HG02884 (cell line): Measurements from ENCODE around the gene C16orf46.

Experiments
- ATAC-seq: cut with Tn5 transposase; IDR thresholded peaks from one replicate; pipeline ENCODE4 v1.9.1; 2021; ENCODE audit warnings: mild to moderate bottlenecking, moderate library complexity; ENCODE audit not compliant: unreplicated experiment

The C16orf46 gene

DNA sequence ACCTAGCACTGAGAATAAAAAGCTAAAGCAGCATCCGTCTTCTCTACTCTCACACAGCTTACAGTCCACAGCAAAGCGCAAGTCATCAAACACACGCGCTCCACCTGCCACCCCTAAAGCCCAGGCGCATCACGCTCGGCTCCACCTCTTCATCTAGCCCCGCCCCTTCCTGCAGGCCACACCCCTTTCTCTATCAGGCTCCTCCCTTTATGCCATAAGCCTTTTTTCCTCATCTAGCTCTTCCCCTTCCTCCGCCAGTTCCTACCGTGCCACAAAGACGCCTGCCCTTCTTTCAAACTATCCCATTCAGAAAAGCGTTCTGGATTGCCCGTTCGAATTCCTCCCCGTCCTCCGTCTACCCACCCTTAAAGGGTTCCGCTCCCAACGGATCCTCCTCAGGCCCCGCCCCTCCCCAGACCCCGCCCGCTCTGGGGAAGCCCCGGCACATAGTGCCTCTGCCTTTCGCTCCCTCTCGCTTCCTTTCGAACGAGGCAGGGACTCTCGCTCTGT is 417 bp downstream of the C16orf46 start:
- peak; percentile 79 for ATAC-seq

GRCh38 chr16:81073560-81074330 is 3.3 kb downstream of the C16orf46 start:
- ATAC-seq = no peak

DNA sequence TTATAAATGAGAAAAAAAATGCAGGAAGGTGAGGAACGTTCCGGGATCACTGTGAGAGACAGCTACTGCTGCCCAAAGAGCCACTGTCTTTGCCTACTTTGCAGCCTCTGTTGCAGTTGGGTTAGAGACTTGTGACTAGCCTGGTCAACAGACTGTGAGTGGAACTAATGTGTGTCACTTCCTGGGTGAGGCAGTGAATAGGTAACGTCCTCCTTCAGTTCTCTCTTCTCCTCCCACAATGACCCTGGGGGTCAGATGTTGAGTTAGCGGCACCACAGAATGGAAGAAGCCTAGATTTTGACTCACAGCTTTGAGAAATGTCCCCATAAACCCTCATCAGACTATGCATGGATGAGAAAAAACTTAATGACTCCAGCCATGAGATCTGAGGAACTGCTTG is 5.2 kb downstream of the C16orf46 start:
- ATAC-seq = no peak

DNA sequence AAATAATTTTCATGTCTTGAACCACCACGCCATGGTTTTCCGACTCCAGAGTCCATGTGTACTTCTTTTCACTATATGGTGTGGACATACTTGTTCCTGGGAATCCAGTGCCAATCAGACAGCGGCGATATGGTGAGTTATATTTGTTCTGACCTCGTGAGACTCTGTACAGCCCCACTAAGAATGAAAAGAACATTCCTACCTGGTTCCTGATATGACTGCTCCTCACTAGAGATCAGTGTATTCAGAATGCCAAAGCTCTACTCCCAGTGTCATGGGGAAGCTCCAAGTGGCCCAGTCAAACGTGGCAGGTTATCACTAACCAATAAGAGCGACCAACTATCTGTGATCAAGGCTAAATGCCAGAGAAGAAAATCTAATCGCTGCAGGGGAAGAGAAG is 6.1 kb downstream of the C16orf46 start:
- ATAC-seq = no peak

- no peak for ATAC-seq
Measured at GRCh38 chr16:81069063-81069462, 8.0 kb downstream of the C16orf46 start.

DNA sequence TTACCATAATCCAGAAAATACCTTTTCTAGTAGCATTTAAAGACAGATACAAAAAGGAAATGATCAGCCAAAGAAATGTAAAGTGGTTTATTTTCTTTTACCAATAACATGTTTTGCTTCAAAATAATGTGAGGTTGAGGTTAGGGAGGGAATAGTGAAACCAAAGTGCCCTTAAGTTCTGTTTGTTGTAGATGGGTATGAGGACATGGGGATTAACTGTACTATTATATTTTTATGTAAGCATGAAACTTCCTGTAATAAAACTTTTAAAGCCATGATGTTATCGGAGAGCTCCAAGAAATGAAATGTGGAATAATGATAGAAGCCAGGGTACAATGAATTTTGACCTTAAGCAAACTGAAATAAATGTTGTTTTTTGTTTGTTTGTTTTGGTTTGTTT is 9.9 kb downstream of the C16orf46 start:
- ATAC-seq = no peak

- ATAC-seq = no peak
Measured at GRCh38 chr16:81066681-81067080, 10.4 kb downstream of the C16orf46 start.

DNA sequence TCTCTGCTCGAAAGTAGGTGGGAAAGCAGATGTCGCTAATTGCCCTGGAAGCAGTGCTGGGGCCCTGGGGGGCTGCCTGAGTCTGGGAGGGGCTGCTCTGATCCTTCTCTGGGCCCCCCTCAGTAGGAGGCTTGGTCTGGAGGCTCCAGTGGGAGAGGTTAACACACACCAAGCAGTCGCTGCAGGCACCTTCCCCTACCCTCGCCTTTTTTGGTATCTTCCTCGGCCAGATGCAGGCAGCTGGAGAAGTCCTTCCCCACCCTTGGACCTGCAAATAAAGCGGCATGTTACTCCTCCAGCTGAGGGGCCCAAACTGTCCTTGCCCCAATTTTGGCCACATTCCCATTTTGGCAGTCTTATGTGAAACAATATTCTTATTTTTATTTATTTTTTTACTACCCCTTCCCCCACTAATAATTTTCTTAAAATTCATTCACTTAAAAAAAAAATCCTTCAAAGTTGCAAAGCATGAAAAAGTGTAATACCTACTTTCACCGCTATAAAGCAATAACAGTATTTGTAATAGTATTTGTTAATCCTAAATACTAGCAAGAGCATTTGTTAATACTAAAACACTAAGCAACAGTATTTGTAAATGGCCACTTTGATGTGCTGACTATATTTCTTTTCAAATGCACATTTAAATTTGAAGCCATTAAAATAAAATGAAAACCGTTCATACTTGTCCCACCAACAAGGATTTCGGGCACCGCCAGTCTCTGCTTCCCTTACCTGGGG is 15.0 kb downstream of the C16orf46 start:
- no peak for ATAC-seq

GRCh38 chr16:81061307-81061640 is 15.8 kb downstream of the C16orf46 start:
- ATAC-seq = no peak

GRCh38 chr16:81060576-81061306 is 16.3 kb downstream of the C16orf46 start:
- no peak for ATAC-seq

- no peak for ATAC-seq
Measured at GRCh38 chr16:81053761-81054160, 23.3 kb downstream of the C16orf46 start.

DNA sequence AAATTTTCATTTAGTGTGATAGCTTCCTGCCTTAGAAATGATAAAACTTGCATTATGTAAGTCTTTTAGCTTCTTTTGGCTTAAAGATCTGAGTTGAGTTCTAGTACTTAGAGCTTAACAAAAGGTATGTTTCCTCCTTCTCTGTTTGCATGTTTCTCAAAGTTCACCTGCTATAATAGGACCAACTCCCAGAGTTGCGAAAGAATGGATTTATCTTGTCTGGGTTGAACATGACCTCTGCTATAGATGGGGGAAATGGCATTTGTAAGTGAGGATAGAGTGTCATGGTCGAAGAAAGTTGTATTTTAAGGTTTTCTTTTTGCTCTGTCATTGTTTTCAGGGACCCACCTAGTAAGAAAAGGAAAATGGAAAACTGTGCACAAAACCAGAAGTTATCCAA is 34.2 kb downstream of the C16orf46 start:
- ATAC-seq = no peak

DNA sequence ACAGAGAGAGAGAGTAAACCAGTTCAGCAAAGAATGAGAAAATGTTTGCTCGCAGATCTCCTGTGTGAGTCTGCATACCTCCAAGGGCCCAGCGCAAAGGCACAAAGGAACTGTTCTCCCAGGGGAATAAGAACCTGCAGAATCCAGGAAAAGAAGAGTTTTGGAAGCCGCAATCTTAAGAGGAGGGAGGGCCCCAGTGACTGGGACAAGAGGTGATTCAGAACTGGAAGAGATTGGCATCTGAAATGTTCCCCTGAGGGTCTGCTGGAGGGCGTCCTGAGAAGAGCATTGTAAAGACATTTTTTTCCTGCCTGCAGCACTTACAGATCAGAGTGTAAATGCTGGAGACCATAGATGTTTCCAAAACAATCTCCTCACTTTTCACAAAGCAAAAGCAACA is 35.3 kb downstream of the C16orf46 start:
- no peak for ATAC-seq

- ATAC-seq = no peak
Measured at GRCh38 chr16:81040842-81041241, 36.2 kb downstream of the C16orf46 start.

DNA sequence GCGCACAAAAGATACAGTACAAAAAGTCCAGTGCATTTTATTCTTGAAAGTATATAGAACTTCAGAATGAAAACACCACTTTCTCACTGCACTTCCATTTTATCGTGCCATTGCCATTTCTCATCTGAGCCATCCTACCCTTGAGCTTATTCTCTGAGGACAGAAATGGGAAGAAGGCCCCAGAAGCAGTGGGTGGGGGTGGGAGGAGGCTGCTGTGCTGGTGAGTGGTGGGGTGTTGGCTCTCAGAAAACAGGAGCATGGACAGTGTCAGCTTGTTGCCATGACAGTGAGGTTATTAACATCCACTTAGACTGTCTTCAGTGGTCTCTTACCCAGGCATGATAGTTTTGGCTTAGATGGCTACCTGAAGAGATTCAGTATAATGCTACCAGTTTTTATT is 36.9 kb downstream of the C16orf46 start:
- ATAC-seq = no peak

- ATAC-seq = no peak
Measured at GRCh38 chr16:81036751-81037350, 40.2 kb downstream of the C16orf46 start.

DNA sequence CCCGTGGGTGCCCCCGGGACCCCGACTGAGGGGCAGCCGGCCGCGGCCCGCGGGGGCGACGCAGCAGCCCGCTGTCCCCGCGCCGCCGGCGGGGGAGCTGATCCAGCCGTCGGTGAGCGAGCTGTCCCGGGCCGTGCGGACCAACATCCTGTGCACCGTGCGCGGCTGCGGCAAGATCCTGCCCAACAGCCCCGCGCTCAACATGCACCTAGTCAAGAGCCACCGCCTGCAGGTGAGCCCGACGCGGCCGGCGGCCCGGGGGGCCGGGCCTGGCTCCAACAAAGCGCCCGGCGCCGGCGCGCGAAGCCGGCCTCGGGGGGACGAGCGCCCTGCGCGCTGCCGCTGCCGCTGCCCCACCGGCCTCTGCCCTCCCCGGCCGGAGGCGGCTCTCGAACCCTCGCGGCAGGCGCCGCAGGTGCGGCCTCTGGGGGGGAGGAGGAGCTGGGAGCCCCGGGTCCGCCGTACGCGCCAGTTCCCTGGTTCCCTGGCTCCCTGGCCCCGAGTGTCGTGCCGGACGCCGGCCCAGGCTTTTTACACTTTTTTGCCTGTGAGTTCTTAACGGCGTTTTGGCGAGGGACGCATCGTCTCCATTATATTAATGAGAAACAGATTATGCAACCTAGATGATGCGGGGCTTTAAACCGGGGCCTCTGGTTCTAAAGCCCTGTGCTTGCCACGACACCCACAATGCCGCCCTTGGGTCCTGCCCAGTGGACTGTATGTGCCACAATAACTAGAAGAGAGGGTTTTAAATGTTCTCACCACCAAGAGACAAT is 40.9 kb downstream of the C16orf46 start:
- peak; percentile 49 for ATAC-seq

GRCh38 chr16:81035398-81035974 is 41.6 kb downstream of the C16orf46 start, which contains the start of gene ATMIN:
Gene ATMIN, plus strand, starts transcription at chr16:81035842. Its CDS starts 29 bp downstream, at chr16:81035871.
- ATAC-seq = peak; percentile 82

DNA sequence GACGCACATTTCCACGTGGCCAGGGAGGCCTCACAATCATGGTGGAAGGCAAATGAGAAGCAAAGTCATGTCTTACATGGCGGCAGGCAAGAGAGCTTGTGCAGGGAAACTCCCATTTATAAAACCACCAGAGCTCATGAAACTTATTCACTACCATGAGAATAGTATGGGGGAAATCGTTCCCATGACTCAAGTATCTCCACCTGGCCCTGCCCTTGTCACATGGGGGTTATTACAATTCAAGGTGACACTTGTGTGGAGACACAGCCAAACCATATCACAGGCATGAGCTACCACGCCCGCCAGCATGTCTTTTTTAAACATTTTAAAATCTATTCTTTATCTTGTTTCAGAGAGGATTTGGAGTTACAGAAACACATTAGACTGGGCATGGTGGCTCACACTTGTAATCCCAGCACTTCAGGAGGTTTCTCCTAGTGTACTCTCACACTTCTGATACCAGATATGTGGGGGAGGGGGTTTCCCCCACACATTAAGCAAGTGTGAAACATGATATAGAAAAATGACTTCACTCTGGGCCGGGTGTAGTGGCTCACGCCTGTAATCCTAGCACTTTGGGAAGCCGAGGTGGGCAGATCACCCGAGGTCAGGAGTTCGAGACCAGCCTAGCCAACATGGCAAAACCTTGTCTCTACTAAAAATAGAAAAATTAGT is 47.0 kb downstream of the C16orf46 start:
- no peak for ATAC-seq
